Upper lobe of left lung (tissue), 4 donors: ENCODE data around the gene MRPL48.
"Not testable (repeated sequence)": the region's sequence is repeated elsewhere in the genome, so short reads cannot be mapped to it uniquely, and the experiment has no call there.

ENCODE experiments used
- CTCF ChIP-seq, 6 experiments: fragments of 450-650 bp in 4 of 6; fragments of 200-600 bp in 2 of 6; sonication (generic) in 2 of 6; IDR thresholded peaks; one replicate each; pipeline ENCODE4 v1.5.1; 2016 to 2019; ENCODE audit warnings: antibody characterized with exemption in 6 of 6
- POLR2A ChIP-seq, 4 donors: fragments of 450-650 bp; IDR thresholded peaks; one replicate each; pipeline ENCODE4 v1.5.1; 2016 to 2017; ENCODE audit warnings: antibody characterized with exemption in 4 of 4, mild to moderate bottlenecking in 2 of 4
- POLR2AphosphoS5 ChIP-seq, 2 donors: sonication (generic); formaldehyde crosslinking; IDR thresholded peaks; one replicate each; pipeline ENCODE4 v1.5.1; 2017; ENCODE audit warnings: antibody characterized with exemption in 2 of 2

DNA sequence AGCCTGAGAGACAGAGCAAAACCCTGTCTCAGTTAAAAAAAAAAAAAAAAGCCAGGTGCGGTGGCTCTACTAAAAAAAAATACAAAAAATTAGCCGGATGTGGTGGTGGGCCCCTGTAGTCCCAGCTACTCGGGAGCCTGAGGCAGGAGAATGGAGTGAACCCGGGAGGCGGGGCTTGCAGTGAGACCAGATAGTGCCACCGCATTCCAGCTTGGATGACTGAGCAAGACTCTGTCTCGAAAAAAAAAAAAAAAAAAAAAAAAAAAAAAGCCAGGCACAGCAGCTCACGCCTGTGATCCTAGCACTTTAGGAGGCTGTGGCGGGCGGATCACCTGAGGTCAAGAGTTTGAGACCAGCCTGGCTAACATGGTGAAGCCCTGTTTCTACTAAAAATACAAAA lies 92.8 kb downstream of the MRPL48 start:
- TF ChIP-seq POLR2AphosphoS5, POLR2A, CTCF (IDR thresholded peaks at IDR 0.05): not testable (repeated sequence)
